NCI-H345 treated with DMSO at 0.1 percent for 48 hours (cell line): Measurements from ENCODE around the gene FEM1B.

ENCODE experiments used
- DNase-seq: peaks from one replicate; lab custom pipeline; 2025; ENCODE audit not compliant: unreplicated experiment; lab: John Stamatoyannopoulos, UW

FEM1B gene

DNA sequence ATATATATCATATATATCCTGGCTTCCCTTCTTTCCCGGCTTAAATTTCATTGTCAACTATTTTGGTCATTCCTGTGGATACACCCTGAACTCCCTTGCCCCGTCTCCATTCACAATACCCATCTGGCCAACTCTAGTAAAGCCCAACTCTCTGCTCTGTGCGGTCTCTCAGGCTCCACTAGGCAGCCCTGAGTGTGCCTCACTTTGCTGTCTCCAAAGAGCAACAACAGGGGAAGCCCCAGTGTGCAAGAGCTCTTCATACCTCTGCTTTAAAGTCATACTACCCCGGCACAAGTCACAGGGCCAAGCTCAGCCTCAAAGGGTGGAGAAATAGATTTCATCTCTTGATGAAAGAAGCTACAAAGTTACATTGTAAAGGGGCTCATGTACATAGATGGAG is 18.9 kb upstream of the FEM1B start:
- DNase-seq, result no peak

DNA sequence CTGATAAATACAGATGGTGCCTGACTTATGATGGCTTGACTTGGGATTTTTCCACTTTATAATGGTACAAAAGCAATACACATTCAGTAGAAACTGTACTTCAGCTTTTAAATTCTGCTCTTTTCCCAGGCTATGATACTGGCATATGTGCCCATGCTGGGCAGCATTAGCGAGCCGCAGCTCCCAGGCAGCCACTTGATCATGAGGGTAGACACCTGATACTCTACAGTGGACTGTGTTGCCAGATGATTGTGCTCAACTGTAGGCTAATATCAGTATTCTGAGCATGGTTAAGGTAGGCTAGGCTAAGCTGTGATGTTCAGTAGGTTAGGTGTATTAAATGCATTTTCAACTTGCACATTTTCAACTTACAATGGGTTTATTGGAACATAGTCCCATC is 17.7 kb upstream of the FEM1B start:
- no peak for DNase-seq

DNA sequence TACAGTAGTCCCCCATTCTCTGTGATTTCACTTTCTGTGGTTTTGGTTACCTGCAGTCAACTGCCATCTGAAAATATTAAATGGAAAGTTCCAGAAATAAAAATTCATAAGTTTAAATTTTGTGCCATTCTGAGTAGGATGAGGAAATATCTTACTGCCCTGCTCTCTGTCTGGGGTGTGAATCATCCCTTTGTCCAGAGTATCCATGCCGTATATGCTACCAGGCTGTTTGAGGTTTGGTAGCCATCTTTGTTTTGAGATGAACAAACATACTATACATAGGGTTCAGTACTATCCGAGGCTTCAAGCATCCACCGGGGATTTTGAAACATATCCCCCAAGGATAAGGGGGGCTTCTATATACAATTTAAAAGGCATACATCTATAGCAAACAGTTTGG is 16.3 kb upstream of the FEM1B start:
- DNase-seq, result no peak

DNA sequence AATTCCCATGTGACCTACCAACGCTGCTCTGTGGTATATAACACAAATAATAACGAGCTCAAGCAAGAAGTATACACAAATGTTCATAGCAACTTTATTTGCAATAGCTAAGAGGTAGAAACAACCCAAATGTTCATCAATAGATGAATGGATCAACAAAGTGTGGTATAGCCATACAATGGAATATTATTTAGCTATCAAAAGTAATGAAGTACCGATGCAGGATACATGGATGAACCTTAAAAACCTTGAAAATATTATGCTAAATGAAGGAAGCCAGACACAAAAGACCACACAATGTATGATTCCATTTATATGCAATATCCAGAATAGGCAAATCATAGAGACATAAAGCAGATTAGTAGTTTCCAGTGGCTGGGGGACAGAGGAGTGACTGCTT is 15.6 kb upstream of the FEM1B start:
- no peak for DNase-seq

DNA sequence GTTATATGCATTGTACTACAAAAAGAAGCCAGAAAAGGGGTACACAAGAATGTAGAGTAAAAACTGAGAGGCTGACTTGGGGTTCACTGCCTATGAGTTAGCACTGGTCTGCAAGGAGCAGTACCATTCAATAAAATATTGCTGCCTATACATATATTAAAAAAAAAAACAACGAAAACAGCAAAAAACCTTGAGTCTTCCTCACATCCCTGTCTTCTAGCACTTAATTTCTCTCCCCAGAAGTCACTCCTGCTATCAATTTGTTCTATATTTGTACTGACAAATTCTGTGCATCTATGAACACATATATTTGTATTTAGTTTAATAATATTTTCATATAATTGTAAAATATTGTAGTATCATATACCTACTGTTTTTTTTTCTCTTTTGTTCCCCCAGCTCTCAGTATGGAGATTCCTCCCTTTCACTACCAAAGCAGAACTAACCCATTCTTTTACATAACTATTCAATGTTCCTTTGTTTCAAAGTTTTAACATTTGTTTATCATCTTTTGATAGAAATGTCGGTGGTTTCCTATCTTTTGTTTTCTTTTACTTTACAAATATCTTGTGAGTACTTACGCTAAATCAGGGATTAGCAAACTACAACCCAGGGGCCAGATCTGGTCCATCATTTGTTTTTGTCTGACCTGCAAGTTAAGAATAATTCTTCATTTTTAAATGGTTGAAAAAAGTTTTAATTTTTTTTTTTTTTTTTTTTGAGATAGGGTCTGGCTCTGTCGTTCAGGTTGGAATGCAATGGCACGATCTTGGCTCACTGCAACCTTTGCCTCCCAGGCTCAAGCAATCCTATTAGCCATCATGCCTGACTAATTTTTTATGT is 14.8 kb upstream of the FEM1B start:
- DNase-seq, result no peak

DNA sequence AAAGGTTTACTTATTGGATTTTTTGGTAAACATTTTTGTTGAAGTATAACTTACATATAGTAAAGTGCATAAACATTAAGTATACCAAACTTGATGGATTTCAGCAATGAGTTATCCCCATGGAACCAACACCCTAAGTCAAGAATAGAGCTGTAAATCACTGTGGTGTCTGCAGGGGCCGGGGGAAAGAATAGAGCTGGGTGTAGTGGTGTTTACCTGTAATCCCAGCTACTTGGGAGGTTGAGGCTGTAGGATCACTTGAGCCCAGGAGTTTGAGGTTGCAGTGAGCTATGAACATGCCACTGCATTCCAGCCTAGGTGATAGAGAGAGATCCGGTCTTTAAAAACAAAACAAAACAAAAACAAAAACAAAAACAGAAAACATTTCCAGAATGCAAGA is 13.3 kb upstream of the FEM1B start:
- DNase-seq, result no peak

DNA sequence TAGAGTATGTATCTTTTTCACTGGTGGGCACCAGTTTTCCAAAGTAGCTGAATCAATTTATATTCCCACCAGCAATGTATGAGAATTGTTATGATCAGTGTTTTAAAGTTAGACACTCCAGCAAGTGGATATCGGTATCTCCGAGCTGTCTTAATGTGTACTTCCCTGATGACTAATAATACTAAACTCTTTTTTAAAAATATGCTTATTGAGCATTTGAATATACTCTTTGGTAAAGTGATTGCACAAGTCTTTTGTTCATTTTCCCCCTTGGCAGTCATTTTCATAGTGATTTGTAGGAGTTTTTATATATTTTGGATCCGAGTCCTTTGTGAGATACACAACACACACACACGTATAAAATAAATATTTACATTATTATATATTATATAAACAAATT is 12.5 kb upstream of the FEM1B start:
- no peak for DNase-seq

DNA sequence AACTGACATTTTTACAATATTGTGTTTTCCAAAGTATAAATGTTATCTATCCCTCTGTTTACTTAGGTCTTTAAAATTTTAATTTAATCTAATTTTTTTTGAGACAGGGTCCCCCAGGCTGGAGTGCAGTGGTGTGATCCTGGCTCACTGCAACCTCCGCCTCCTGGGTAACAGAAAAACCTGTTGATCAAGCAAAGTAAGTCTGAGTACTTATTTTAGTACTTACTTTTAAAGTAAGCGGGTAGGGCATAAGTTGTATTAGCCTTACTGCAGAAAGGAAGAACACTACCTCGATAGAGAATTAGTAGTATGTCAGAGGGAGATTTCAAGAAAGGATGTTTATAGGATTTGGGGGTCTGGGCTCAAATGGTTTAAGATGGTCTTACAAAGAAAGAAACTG is 11.9 kb upstream of the FEM1B start:
- no peak for DNase-seq

DNA sequence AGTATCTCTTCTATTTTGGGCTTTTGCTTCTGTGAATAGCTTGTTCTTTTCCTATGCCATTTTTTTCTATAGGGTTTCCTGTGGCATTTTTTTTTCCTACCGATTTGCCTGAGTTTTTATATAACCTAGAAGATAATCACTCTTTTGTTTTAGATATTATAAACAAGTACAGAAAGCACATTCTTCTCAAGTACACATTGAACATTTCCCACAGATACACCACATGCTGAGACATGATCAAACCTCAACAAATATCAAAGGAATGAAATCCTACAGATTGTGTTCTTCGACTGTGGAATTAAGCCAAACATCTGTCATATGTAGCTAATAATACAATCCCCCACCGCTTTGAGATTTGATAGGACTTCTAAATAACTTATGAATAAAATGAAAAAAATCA is 9.1 kb upstream of the FEM1B start:
- DNase-seq, result no peak

DNA sequence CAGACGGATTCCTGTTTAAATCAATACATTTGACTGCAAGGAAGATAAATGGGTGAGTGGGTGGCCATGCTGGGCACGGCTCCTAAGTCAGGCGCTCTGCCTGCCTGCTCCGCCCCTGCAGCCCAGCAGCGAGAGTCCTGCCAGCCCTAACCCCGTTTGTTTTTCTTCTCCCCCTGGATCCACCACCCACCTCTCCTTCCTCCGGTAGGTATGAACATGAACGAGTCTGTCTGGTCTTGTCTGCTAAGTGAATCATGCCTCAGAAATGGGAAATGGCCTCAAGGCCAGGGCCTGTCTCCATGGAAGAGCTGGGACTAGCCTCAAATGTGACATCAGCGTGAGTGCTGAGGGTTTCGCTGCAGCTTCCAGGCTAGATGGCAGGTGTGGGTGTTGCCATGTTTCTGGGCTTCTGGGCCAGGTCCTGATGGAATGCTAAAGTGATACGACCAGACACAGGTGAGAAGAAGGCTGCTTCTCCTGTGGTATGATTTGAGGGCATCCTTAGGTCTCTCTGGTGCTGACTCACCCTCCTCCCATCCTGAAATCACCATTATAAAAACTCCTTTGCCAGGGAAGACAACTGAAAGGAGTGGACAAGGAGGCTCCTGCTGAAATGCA is 5.6 kb upstream of the FEM1B start:
- no peak for DNase-seq

DNA sequence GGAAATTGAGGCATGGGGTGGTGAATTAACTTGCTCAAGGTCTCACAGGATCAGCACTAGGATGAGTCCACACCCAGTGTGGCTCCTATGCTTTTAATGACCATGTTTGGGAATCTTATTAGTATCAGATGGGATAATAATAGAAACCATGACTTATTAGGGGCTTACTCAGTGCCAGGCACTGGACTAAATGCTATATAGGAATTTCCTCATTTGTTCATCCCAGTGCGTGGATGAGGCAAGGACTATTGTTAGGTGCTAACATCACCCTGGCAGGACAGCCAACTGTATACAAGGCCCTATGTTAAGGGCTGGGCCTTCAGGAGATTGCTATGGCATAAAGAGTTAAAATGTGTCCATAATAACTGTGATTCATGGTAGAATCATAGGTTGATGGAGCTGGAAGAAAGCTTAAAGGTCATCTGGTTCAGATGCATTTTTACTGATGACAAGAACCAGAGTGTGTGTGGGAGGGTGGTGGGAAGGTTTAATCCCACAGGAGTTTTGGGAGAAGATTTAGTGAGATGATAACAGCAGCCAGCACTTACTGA is 4.7 kb upstream of the FEM1B start:
- no peak for DNase-seq

DNA sequence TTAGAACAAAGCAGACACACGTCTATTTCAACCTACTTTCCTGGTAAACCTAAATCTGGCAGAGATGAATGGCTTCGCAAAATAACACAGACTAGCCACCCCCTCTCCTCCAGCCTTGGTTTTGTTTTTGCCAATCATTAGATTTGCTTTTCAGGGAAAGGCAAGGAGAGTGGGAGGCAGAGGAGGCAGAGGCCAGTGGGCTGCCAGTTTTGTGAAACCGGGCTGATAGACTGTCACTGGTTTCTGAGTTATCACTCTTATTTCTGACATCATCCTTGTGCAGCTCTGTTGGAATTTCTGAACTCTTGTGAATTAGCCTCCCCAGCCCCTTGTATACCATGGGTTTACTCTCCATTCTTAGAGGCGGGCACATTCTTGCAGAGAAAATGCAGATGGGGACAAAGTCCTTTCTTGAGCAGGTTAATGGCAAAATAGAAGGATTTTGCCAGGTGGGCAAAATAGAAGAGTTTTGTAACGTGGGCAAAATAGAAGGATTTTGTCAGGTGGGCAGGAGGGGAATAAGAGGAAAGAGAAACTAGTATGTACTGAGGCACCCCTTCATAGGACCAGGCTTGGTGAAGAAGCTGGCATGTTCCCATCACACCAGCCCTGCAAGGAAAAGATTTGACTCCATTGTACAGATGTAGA is 3.2 kb upstream of the FEM1B start:
- no peak for DNase-seq

DNA sequence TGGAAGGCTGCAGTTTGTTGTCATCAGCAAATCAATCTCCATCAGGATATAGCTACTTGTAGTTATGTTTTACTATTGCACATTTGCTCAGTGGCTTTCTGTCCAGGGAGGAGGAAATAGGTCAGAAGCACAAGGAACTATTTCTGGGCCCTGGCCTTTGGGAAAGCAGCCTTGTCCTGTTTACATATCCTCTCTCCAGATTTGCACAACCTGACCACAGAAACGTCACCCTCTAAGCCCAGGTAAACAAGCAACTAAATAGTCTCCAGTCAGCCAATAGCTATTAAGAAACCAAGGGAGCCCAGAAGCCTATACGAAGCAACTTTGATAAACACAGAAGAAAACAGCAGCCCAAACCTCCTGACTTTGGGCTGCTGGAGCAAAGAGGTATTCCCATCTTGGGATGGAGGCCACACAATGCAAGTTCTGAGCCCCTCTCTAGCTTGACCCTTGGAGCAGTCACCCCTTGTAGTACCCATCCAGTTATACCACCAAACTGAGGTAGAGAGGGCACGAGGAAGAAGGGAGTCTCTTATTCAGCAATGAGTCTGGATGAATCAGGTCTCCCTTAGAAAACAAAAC is 2.3 kb upstream of the FEM1B start:
- no peak for DNase-seq

DNA sequence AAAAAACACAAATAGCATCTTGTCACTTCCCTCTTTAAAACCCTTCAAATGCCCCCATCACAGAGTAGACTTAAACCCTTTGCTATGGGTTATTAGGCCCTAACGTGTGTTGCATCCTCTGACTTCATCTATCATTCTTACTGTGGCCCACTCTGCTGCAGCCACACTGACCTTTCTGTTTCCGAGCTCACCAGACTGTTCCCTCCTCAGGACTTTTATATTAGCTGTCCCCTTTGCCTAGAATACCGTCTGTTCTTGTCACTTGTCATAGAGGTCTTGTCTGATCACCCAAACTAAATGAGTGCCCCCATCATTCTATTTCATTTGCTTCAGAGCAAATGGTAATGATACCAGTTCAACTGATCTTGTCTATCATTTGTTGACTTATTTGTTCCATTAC is 877 bp upstream of the FEM1B start:
- no peak for DNase-seq

DNA sequence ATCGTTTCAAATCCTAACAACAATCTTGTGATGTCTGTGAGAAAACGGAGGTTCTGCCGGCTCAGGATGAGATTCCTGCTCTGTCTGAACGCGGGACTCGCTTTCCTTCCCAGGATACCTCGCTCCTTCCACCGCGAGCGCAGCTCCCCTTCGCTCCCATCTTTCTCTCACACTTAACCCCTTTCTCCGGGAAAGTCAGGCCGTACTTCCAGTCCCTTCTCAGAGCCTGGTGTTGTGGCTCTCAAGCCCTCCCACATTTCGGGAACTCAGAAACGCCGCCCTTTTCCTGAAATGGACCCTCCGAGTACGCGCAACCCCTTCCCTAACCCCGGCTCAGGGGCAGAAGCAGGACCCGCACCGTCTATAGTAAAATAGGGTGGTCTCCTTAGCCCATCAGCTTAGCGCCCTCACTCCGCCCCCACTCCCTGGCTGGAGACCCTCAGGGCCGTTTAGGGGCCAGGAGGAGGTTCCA is 378 bp upstream of the FEM1B start:
- DNase-seq, result no peak

DNA sequence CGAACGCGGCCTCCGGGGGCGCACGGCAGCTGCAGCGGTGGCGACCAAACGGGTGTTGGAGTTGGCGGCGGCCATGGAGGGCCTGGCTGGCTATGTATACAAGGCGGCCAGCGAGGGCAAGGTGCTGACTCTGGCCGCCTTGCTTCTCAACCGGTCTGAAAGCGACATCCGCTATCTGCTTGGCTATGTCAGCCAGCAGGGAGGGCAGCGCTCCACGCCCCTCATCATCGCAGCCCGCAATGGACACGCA is 725 bp downstream of the FEM1B start:
- DNase-seq, result no peak

DNA sequence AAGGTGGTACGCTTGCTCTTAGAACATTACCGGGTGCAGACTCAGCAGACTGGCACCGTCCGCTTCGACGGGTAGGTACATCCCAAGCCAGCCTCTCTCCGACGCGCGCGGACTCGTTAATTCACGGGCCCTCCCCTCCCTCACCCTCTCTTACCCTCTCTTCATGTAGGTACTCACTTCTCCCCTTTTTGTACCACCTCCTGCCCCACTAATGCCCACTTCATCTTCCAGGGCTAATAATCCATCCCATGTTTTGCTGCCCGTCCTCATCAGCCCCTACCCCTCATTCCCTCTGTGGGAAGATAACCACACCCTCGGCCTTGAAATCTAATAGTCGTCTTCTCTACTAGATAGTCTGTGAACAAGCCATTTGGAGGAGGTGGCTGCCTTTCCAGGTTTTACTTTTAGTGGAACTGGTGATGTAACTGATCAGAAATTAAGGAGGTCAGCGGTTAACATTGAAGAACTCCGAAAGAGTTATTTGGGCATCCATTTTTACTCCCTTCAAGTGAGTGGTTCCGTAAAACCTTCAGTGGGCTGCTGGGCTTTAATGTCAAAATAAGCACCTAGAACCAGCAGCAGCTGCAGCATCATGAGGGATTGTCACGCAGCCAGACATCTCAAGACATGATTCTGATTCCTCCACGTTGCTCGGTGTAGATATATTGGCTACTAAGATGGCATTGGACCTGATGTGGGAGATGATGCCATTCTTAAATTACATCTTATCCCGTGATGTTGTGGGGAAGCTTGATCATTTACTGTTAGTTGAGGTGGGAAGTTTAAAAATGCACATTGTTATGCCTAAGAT is 1.3 kb downstream of the FEM1B start:
- no peak for DNase-seq

DNA sequence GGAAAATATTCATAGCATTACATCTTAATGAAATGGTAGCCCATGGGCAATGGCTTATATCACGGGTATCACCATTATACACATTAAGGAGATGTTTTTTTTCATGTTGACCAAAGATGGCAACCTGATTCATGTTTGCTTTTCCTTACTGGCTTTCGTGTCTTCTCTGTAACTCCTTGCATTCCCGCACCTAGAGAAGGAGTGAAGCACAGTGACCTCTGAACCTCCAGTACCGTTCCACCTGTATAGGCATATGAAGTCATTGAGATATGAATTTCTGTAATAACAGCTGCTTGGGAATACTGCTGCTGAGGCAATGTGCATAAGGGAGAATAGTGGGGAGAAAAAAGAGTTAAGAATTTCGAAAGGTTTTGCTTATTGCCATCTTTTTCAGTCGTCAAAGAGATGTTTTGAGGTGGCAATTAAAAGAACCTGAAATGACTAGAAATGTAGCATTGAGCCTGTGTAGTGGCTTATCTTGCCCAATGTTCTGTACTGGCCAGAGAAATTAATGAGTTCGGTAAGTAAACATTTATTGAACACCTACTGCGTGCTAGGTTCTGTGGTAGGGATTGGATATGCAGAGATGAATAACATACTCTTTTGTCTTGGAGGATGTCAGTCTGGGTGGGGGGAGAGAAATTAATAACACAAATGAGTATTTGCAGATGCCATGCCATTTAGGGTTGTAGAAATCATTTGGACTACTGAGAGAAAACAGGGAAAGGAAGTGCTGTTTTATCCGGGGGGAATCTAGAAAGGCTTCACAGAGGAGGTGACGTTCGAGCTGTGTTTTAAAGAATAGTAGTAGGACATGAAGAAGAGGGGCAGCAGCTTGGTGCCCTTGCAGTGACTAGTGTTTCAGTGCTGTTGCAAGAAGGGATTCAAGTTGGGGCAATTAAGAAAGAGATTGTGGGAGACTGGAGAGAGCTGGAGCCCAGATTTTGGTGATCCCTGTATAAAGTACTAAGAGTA is 2.5 kb downstream of the FEM1B start:
- no peak for DNase-seq

DNA sequence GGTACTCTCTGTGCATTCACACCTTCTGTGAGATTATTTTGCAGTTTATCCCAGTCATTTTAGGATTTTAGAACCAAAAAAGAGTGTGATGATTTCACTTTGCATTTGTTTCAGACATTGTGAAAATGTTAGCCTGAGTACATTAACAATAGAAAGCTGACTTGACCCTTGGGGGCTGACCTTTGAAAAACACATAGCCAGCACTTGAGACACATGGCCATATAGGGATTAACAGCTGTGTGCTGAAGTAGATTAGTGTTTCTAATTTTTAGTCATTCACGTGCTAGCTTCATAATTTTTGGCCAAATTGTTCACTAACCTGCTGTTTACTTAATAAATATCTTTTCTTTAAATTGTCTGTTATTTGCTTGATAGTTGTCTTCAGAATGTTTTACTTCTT is 3.5 kb downstream of the FEM1B start:
- DNase-seq, result no peak

DNA sequence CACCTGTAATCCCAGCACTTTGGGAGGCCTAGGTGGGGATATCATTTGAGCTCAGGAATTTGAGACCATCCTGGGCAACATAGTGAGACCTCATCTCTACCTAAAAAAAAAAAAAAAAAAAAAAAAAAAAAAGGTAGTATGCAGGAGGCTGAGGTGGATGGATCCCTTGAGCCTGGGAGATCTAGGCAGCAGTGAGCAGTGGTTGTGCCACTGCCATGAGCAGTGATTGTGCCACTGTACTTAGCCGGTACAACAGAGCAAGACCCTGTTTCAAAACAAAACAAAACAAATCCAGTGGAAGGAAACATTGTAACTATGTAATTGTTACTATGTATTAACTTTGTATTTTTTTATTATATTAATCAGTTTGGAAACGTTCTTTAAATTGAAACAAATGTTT is 5.9 kb downstream of the FEM1B start:
- DNase-seq, result no peak
